HCT116 (cell line): ENCODE data around the gene ZNF683. TPM values are rescaled to one million over a fixed set of nuclear protein-coding genes. Genes with fewer than 3 reads are reported as not detected.

Source experiments
- ATAC-seq: fragments of 200-7000 bp; cut with Tn5 transposase; 2 replicates; pipeline ENCODE4 v1.9.1; 2020; ENCODE audit warnings: mild to moderate bottlenecking, moderate library complexity
- BruUV-seq: library from RNA; stranded (reverse); fragments of 400-500 nt; replicated peaks from 2 replicates; lab custom pipeline; 2021; lab: Mats Ljungman, UMichigan
- CTCF ChIA-PET: fragments of 300-600 bp; sonication (Branson Sonifier 250); formaldehyde crosslinking; loops from one replicate; lab custom pipeline; 2021; ENCODE audit warnings: antibody characterized with exemption; lab: Charles Lee
- POLR2A ChIA-PET: fragments of 300-600, 350-600 bp; sonication (Branson Sonifier 250); formaldehyde crosslinking; loops from one replicate; lab custom pipeline; 2021; ENCODE audit warnings: antibody characterized with exemption; lab: Charles Lee
- RAD21 ChIA-PET, 2 experiments: fragments of 300-600 bp; sonication (Branson Sonifier 250); formaldehyde crosslinking; loops; one replicate each; lab custom pipeline; 2023; ENCODE audit warnings: low total read pairs in 2 of 2; ENCODE audit not compliant: uncharacterized antibody in 2 of 2, unreplicated experiment in 2 of 2, low non-redundant PET in 1 of 2; lab: Charles Lee
- DNase-seq: peaks from one replicate; pipeline ENCODE4 v3.0.0-alpha.2; 2010; ENCODE audit warnings: low read depth, low spot score
- H2AFZ ChIP-seq: fragments of 200-600 bp; shearing (Covaris generic), sonication (generic); 2 replicates; pipeline ENCODE4 v1.6.1; 2017; ENCODE audit warnings: low read depth, mixed run types, mixed read lengths, antibody characterized with exemption, low read length; ENCODE audit not compliant: poor library complexity, severe bottlenecking
- H3K27ac ChIP-seq: 2 replicates; pipeline ENCODE4 v1.5.1; 2012; ENCODE audit warnings: low read depth, low read length
- H3K27me3 ChIP-seq: fragments of 200-600 bp; sonication (generic); 2 replicates; pipeline ENCODE4 v1.6.1; 2016; ENCODE audit warnings: mixed run types, low read length, mixed read lengths; ENCODE audit not compliant: insufficient read depth
- H3K36me3 ChIP-seq, 2 experiments: fragments of 200-500 bp in 1 of 2; fragments of 200-600 bp in 1 of 2; sonication (Bioruptor generic) in 1 of 2; sonication (generic) in 1 of 2; 2 replicates each; pipeline versions ENCODE4 v1.5.1 to v1.6.1; 2014 to 2016; ENCODE audit warnings: low read length in 2 of 2, inconsistent platforms in 1 of 2, mixed read lengths in 1 of 2, mixed run types in 1 of 2; ENCODE audit not compliant: insufficient read depth in 2 of 2, control insufficient read depth in 1 of 2
- H3K4me1 ChIP-seq, 2 experiments: fragments of 200-600 bp in 1 of 2; sonication (generic) in 1 of 2; 2 replicates each; pipeline versions ENCODE4 v1.5.1 to v1.6.1; 2012 to 2017; ENCODE audit warnings: low read length in 2 of 2, inconsistent platforms in 1 of 2, mild to moderate bottlenecking in 1 of 2, mixed read lengths in 1 of 2, mixed run types in 1 of 2, moderate library complexity in 1 of 2; ENCODE audit not compliant: insufficient read depth in 2 of 2, control insufficient read depth in 1 of 2
- H3K4me2 ChIP-seq: fragments of 200-600 bp; sonication (generic); 2 replicates; pipeline ENCODE4 v1.6.1; 2017; ENCODE audit warnings: mixed run types, low read length, mixed read lengths
- H3K4me3 ChIP-seq, 2 experiments: fragments of 200-600 bp in 1 of 2; sonication (generic) in 1 of 2; replicated peaks in 1 of 2; 2 replicates each; pipeline ENCODE4 v1.5.1; 2011 to 2016; ENCODE audit warnings: low read length in 2 of 2, control low read depth in 1 of 2, low read depth in 1 of 2, mild to moderate bottlenecking in 1 of 2, mixed read lengths in 1 of 2, mixed run types in 1 of 2
- H3K79me2 ChIP-seq: fragments of 200-600 bp; sonication (generic); 2 replicates; pipeline ENCODE4 v1.6.1; 2017; ENCODE audit warnings: mild to moderate bottlenecking, mixed run types, low read length, moderate library complexity, mixed read lengths; ENCODE audit not compliant: insufficient read depth
- H3K9ac ChIP-seq: fragments of 200-600 bp; sonication (generic); 2 replicates; pipeline ENCODE4 v1.6.1; 2016; ENCODE audit warnings: low read length, mixed read lengths
- H3K9me2 ChIP-seq: fragments of 200-600 bp; sonication (generic), shearing (Covaris generic); 2 replicates; pipeline ENCODE4 v1.6.1; 2017; ENCODE audit warnings: mixed run types, mild to moderate bottlenecking, moderate library complexity; ENCODE audit not compliant: insufficient read depth
- H3K9me3 ChIP-seq, 2 experiments: fragments of 200-500 bp in 1 of 2; fragments of 200-600 bp in 1 of 2; sonication (Bioruptor generic) in 1 of 2; sonication (generic) in 1 of 2; 2 replicates each; pipeline ENCODE4 v1.6.1; 2014 to 2017; ENCODE audit warnings: low read length in 2 of 2, mixed read lengths in 2 of 2, inconsistent platforms in 1 of 2, low read depth in 1 of 2, mild to moderate bottlenecking in 1 of 2, mixed run types in 1 of 2, moderate library complexity in 1 of 2; ENCODE audit not compliant: control insufficient read depth in 1 of 2, insufficient read depth in 1 of 2
- H4K20me1 ChIP-seq: fragments of 200-600 bp; sonication (generic), shearing (Covaris generic); 2 replicates; pipeline ENCODE4 v1.6.1; 2017; ENCODE audit warnings: mixed run types, mild to moderate bottlenecking, moderate library complexity; ENCODE audit not compliant: insufficient read depth
- ATF3 ChIP-seq: IDR thresholded peaks from 2 replicates; pipeline ENCODE4 v1.6.1; 2012
- EGR1 ChIP-seq: IDR thresholded peaks from 2 replicates; pipeline ENCODE4 v1.6.1; 2012; ENCODE audit warnings: low read depth
- ELF1 ChIP-seq: IDR thresholded peaks from 2 replicates; pipeline ENCODE4 v1.6.1; 2012; ENCODE audit warnings: low read depth, borderline replicate concordance
- EZH2 ChIP-seq: fragments of 200-600 bp; sonication (generic); IDR thresholded peaks from 2 replicates; pipeline ENCODE4 v1.6.1; 2017; ENCODE audit warnings: antibody characterized with exemption, mixed run types
- FOSL1 ChIP-seq: IDR thresholded peaks from 2 replicates; pipeline ENCODE4 v1.6.1; 2012; ENCODE audit warnings: low read depth
- POLR2A ChIP-seq: IDR thresholded peaks from 2 replicates; pipeline ENCODE4 v1.7.0; 2011; ENCODE audit warnings: borderline replicate concordance; ENCODE audit not compliant: insufficient read depth, insufficient read length; ENCODE audit errors: extremely low read depth
- RAD21 ChIP-seq: IDR thresholded peaks from 2 replicates; pipeline ENCODE4 v1.6.1; 2012; ENCODE audit warnings: low read depth, mild to moderate bottlenecking
- SIN3A ChIP-seq: IDR thresholded peaks from 2 replicates; pipeline ENCODE4 v1.6.1; 2012; ENCODE audit warnings: low read depth
- SP1 ChIP-seq: IDR thresholded peaks from 2 replicates; pipeline ENCODE4 v1.6.1; 2012; ENCODE audit warnings: low read depth
- SRF ChIP-seq: IDR thresholded peaks from 2 replicates; pipeline ENCODE4 v1.6.1; 2012; ENCODE audit warnings: low read depth
- TCF7L2 ChIP-seq: IDR thresholded peaks from 2 replicates; pipeline ENCODE4 v1.7.0; 2011; ENCODE audit warnings: borderline replicate concordance, inconsistent platforms; ENCODE audit not compliant: insufficient read depth, insufficient read length; ENCODE audit errors: extremely low read depth
- YY1 ChIP-seq: IDR thresholded peaks from 2 replicates; pipeline ENCODE4 v1.6.1; 2011; ENCODE audit warnings: low read length, low read depth, moderate library complexity, mild to moderate bottlenecking; ENCODE audit not compliant: insufficient replicate concordance; ENCODE audit errors: extremely low read depth
- ZFX ChIP-seq: fragments of 450-650 bp; IDR thresholded peaks from 2 replicates; pipeline ENCODE4 v1.6.1; 2017
- ZNF274 ChIP-seq: fragments of 200-500 bp; sonication (Bioruptor generic); IDR thresholded peaks from 2 replicates; pipeline ENCODE4 v1.6.1; 2014; ENCODE audit warnings: mild to moderate bottlenecking, low read depth, low read length, inconsistent platforms
- intact Hi-C: fragments of 100-400 bp; cut with micrococcal nuclease; formaldehyde crosslinking; loops from 2 replicates; pipeline ENCODE4 v1.10.0; 2022
- total RNA-seq: library from RNA; stranded (reverse); gene quantifications from one replicate; pipeline ENCODE4 v1.2.1, GENCODE V29; 2021; ENCODE audit not compliant: unreplicated experiment
- TF ChIP-seq, protein P1 (sequence below): IDR thresholded peaks from 2 replicates; pipeline ENCODE4 v1.6.1; 2011; ENCODE audit warnings: mild to moderate bottlenecking, low read length, moderate library complexity; ENCODE audit not compliant: insufficient replicate concordance; ENCODE audit errors: extremely low read depth
- TF ChIP-seq, protein P2 (sequence below): IDR thresholded peaks from 2 replicates; pipeline ENCODE4 v1.6.1; 2012; ENCODE audit warnings: low read depth

The ZNF683 gene
- total RNA-seq, 1 experiment from 2014 or later: not detected

- intact Hi-C loops: no loop called here
- CTCF ChIA-PET: no interaction called here
- no peak overlapping the region for H2AFZ ChIP-seq
- no peak overlapping the region for H3K27ac ChIP-seq
- RAD21 ChIA-PET: no interaction called here
- POLR2A ChIA-PET: no interaction called here
- H3K4me2 ChIP-seq: no peak overlapping the region
- ATAC-seq (no peak), DNase-seq (no peak)
- H3K9me3 ChIP-seq: no peaks in the 10 kb centered on the region
- no peaks in the 10 kb centered on the region for H4K20me1 ChIP-seq
- no peaks in the 10 kb centered on the region; a peak in 1 of 4 replicates for H3K36me3 ChIP-seq
- no peaks in the 10 kb centered on the region for H3K27me3 ChIP-seq
- no TSS peak for BruUV-seq
- H3K4me1 ChIP-seq: peaks cover 11 to 23% of the 10 kb centered on the region in 2 experiments
- no peak overlapping the region for H3K9ac ChIP-seq
- H3K79me2 ChIP-seq: no peaks in the 10 kb centered on the region
- no peaks in the 10 kb centered on the region for H3K9me2 ChIP-seq
- no peak overlapping the region for H3K4me3 ChIP-seq
- TF ChIP-seq SRF (no peak), ZNF274 (no peak), TCF7L2 (no peak), SP1 (no peak), SIN3A (no peak), FOSL1 (no peak), POLR2A (no peak)
- TF ChIP-seq, all 23 proteins: peak for 0
Measured at GRCh38 chr1:26337625-26338024, 34.9 kb downstream of the ZNF683 start.

DNA sequence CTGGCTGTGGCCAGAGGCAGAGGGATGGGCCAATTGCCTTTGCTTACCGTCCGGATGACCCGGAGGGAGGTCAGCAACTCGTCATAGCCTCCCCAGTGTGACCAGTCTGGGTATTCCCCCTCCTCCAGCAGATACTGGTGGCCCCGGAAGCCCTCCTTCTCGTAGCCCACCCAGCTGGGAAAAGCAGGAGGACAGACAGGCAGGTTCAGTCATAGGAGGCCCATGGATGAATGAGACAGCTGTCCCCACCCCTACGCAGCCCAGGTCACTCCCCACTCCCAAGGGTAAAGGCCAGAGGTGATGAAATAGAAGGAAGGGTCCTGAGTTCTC, 35.4 kb downstream of the ZNF683 start:
- Histone ChIP-seq H3K9me3 (no peaks in the 10 kb centered on the region), H2AFZ (no peak overlapping the region), H3K4me2 (peak overlapping the region; percentile 99), H3K27me3 (no peaks in the 10 kb centered on the region), H3K9me2 (no peaks in the 10 kb centered on the region), H3K9ac (peak overlapping the region; percentile 69), H3K4me1 (peaks cover 11 to 23% of the 10 kb centered on the region in 2 experiments), H3K36me3 (no peaks in the 10 kb centered on the region; a peak in 1 of 4 replicates), H3K27ac (peak overlapping the region; percentile 54; the same call in 1 of the 2 replicates), H3K79me2 (no peaks in the 10 kb centered on the region), H3K4me3 (peak overlapping the region in 1 of 2 experiments; percentile 86; a peak in 1 of 4 replicates), H4K20me1 (no peaks in the 10 kb centered on the region)
- DNase-seq (no peak), ATAC-seq (no peak)
- intact Hi-C loops: no loop called here
- POLR2A ChIA-PET: no interaction called here
- no TSS peak for BruUV-seq
- CTCF ChIA-PET: no interaction called here
- RAD21 ChIA-PET: no interaction called here
- TF ChIP-seq ELF1 (no peak), RAD21 (no peak), EZH2 (no peak), EGR1 (no peak), ZFX (no peak), YY1 (no peak), SIN3A (no peak), SRF (no peak), ATF3 (no peak)
- TF ChIP-seq, protein P1, sequence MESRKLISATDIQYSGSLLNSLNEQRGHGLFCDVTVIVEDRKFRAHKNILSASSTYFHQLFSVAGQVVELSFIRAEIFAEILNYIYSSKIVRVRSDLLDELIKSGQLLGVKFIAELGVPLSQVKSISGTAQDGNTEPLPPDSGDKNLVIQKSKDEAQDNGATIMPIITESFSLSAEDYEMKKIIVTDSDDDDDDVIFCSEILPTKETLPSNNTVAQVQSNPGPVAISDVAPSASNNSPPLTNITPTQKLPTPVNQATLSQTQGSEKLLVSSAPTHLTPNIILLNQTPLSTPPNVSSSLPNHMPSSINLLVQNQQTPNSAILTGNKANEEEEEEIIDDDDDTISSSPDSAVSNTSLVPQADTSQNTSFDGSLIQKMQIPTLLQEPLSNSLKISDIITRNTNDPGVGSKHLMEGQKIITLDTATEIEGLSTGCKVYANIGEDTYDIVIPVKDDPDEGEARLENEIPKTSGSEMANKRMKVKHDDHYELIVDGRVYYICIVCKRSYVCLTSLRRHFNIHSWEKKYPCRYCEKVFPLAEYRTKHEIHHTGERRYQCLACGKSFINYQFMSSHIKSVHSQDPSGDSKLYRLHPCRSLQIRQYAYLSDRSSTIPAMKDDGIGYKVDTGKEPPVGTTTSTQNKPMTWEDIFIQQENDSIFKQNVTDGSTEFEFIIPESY: no peak
- TF ChIP-seq, protein P2, sequence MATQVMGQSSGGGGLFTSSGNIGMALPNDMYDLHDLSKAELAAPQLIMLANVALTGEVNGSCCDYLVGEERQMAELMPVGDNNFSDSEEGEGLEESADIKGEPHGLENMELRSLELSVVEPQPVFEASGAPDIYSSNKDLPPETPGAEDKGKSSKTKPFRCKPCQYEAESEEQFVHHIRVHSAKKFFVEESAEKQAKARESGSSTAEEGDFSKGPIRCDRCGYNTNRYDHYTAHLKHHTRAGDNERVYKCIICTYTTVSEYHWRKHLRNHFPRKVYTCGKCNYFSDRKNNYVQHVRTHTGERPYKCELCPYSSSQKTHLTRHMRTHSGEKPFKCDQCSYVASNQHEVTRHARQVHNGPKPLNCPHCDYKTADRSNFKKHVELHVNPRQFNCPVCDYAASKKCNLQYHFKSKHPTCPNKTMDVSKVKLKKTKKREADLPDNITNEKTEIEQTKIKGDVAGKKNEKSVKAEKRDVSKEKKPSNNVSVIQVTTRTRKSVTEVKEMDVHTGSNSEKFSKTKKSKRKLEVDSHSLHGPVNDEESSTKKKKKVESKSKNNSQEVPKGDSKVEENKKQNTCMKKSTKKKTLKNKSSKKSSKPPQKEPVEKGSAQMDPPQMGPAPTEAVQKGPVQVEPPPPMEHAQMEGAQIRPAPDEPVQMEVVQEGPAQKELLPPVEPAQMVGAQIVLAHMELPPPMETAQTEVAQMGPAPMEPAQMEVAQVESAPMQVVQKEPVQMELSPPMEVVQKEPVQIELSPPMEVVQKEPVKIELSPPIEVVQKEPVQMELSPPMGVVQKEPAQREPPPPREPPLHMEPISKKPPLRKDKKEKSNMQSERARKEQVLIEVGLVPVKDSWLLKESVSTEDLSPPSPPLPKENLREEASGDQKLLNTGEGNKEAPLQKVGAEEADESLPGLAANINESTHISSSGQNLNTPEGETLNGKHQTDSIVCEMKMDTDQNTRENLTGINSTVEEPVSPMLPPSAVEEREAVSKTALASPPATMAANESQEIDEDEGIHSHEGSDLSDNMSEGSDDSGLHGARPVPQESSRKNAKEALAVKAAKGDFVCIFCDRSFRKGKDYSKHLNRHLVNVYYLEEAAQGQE: no peak
